Stimulated activated memory B cell treated with anti-CD40 and anti-IgM and Interleukin-4, amounts not matched to agents 10 μg/mL and 1 μg/mL and 100 μg/mL, for 72 hours (primary cell): ENCODE data around the gene QPCTL.
"Not testable (repeated sequence)": the region's sequence is repeated elsewhere in the genome, so short reads cannot be mapped to it uniquely, and the experiment has no call there.

Experiments
- ATAC-seq: fragments of 150-1000 bp; cut with Tn5 transposase; 2 replicates; pipeline ENCODE4 v1.10.0; 2021
- H3K27ac Mint-ChIP-seq: one replicate; pipeline ENCODE4 v1.8.0; 2022; ENCODE audit warnings: mild to moderate bottlenecking, mixed read lengths
- H3K27me3 Mint-ChIP-seq: one replicate; pipeline ENCODE4 v1.8.0; 2022; ENCODE audit warnings: mixed read lengths
- H3K36me3 Mint-ChIP-seq: one replicate; pipeline ENCODE4 v1.8.0; 2022; ENCODE audit warnings: mixed read lengths
- H3K4me1 Mint-ChIP-seq: one replicate; pipeline ENCODE4 v1.8.0; 2022; ENCODE audit warnings: mixed read lengths
- H3K4me3 Mint-ChIP-seq: one replicate; pipeline ENCODE4 v1.8.0; 2022; ENCODE audit warnings: mild to moderate bottlenecking, moderate library complexity, mixed read lengths
- H3K9me3 Mint-ChIP-seq: one replicate; pipeline ENCODE4 v1.8.0; 2022; ENCODE audit warnings: mixed read lengths

QPCTL gene

GRCh38 chr19:45693106-45693788 lies 781 bp downstream of the QPCTL start:
- ATAC-seq = no peak
- Mint-ChIP-seq H3K27me3 (no peaks in the 10 kb centered on the region), H3K9me3 (no peaks in the 10 kb centered on the region), H3K36me3 (peaks cover 32% of the 10 kb centered on the region), H3K27ac (peak overlapping the region; percentile 87), H3K4me1 (peaks cover 23% of the 10 kb centered on the region), H3K4me3 (peak overlapping the region; percentile 87)

- H3K27ac Mint-ChIP-seq = no peak overlapping the region
- no peak overlapping the region for H3K4me3 Mint-ChIP-seq
- no peaks in the 10 kb centered on the region for H3K27me3 Mint-ChIP-seq
- peaks cover 30% of the 10 kb centered on the region for H3K36me3 Mint-ChIP-seq
- ATAC-seq = no peak
- peaks cover 31% of the 10 kb centered on the region for H3K4me1 Mint-ChIP-seq
- H3K9me3 Mint-ChIP-seq = no peaks in the 10 kb centered on the region
Measured at GRCh38 chr19:45701676-45702075, 9.2 kb downstream of the QPCTL start.

- Mint-ChIP-seq H3K4me3 (no peak overlapping the region), H3K4me1 (peaks cover 35% of the 10 kb centered on the region), H3K27me3 (no peaks in the 10 kb centered on the region), H3K9me3 (no peaks in the 10 kb centered on the region), H3K27ac (peak overlapping the region; percentile 75), H3K36me3 (peaks cover 36% of the 10 kb centered on the region)
- ATAC-seq = no peak
Measured at GRCh38 chr19:45705115-45705514, 12.6 kb downstream of the QPCTL start.

- Mint-ChIP-seq H3K27me3 (no peaks in the 10 kb centered on the region), H3K27ac (peak overlapping the region; percentile 88), H3K4me3 (no peak overlapping the region), H3K4me1 (peaks cover 42% of the 10 kb centered on the region), H3K36me3 (peaks cover 44% of the 10 kb centered on the region), H3K9me3 (no peaks in the 10 kb centered on the region)
- ATAC-seq = no peak
Measured at GRCh38 chr19:45705710-45706415, 13.4 kb downstream of the QPCTL start.

GRCh38 chr19:45710356-45711130 lies 18.1 kb downstream of the QPCTL start:
- no peak for ATAC-seq
- Mint-ChIP-seq H3K27me3 (no peaks in the 10 kb centered on the region), H3K36me3 (peaks cover 33% of the 10 kb centered on the region), H3K4me1 (peaks cover 37% of the 10 kb centered on the region), H3K9me3 (no peaks in the 10 kb centered on the region), H3K27ac (peak overlapping the region; percentile 69), H3K4me3 (no peak overlapping the region)

- Mint-ChIP-seq H3K27ac (no peak overlapping the region), H3K36me3 (peaks cover 33% of the 10 kb centered on the region), H3K9me3 (no peaks in the 10 kb centered on the region), H3K4me1 (peaks cover 40% of the 10 kb centered on the region), H3K27me3 (no peaks in the 10 kb centered on the region), H3K4me3 (no peak overlapping the region)
- ATAC-seq = no peak
Measured at GRCh38 chr19:45711851-45712698, 19.6 kb downstream of the QPCTL start.

- Mint-ChIP-seq H3K4me1 (peaks cover 34% of the 10 kb centered on the region), H3K27me3 (no peaks in the 10 kb centered on the region), H3K9me3 (no peaks in the 10 kb centered on the region), H3K27ac (no peak overlapping the region), H3K4me3 (no peak overlapping the region), H3K36me3 (peaks cover 33% of the 10 kb centered on the region)
- ATAC-seq = no peak
Measured at GRCh38 chr19:45712699-45713067, 20.2 kb downstream of the QPCTL start.

GRCh38 chr19:45713141-45713540 lies 20.7 kb downstream of the QPCTL start:
- ATAC-seq = no peak
- H3K27ac Mint-ChIP-seq = no peak overlapping the region
- H3K4me3 Mint-ChIP-seq = no peak overlapping the region
- no peaks in the 10 kb centered on the region for H3K9me3 Mint-ChIP-seq
- H3K4me1 Mint-ChIP-seq = peaks cover 36% of the 10 kb centered on the region
- peaks cover 33% of the 10 kb centered on the region for H3K36me3 Mint-ChIP-seq
- H3K27me3 Mint-ChIP-seq = no peaks in the 10 kb centered on the region

- H3K27me3 Mint-ChIP-seq = no peaks in the 10 kb centered on the region
- peaks cover 43% of the 10 kb centered on the region for H3K4me1 Mint-ChIP-seq
- no peak overlapping the region for H3K4me3 Mint-ChIP-seq
- ATAC-seq = no peak
- no peak overlapping the region for H3K27ac Mint-ChIP-seq
- peaks cover 37% of the 10 kb centered on the region for H3K36me3 Mint-ChIP-seq
- no peaks in the 10 kb centered on the region for H3K9me3 Mint-ChIP-seq
Measured at GRCh38 chr19:45715139-45715538, 22.7 kb downstream of the QPCTL start.

- Mint-ChIP-seq H3K9me3 (no peaks in the 10 kb centered on the region), H3K4me1 (peaks cover 32% of the 10 kb centered on the region), H3K27ac (peak overlapping the region; percentile 78), H3K27me3 (no peaks in the 10 kb centered on the region), H3K4me3 (peak overlapping the region; percentile 94), H3K36me3 (peaks cover 33% of the 10 kb centered on the region)
- ATAC-seq = no peak
Measured at GRCh38 chr19:45716359-45717130, 24.1 kb downstream of the QPCTL start.

- peaks cover 38% of the 10 kb centered on the region for H3K4me1 Mint-ChIP-seq
- H3K4me3 Mint-ChIP-seq = peak overlapping the region; percentile 94
- H3K27me3 Mint-ChIP-seq = no peaks in the 10 kb centered on the region
- ATAC-seq = peak; percentile 99
- H3K36me3 Mint-ChIP-seq = peaks cover 34% of the 10 kb centered on the region
- H3K9me3 Mint-ChIP-seq = no peaks in the 10 kb centered on the region
- H3K27ac Mint-ChIP-seq = peak overlapping the region; percentile 78
Measured at GRCh38 chr19:45717131-45717982, 24.9 kb downstream of the QPCTL start.

- peaks cover 38% of the 10 kb centered on the region for H3K4me1 Mint-ChIP-seq
- H3K9me3 Mint-ChIP-seq = no peaks in the 10 kb centered on the region
- H3K27ac Mint-ChIP-seq = peak overlapping the region; percentile 78
- ATAC-seq = no peak
- H3K36me3 Mint-ChIP-seq = peaks cover 34% of the 10 kb centered on the region
- H3K4me3 Mint-ChIP-seq = peak overlapping the region; percentile 94
- H3K27me3 Mint-ChIP-seq = no peaks in the 10 kb centered on the region
Measured at GRCh38 chr19:45717983-45718650, 25.7 kb downstream of the QPCTL start.

GRCh38 chr19:45720065-45720464 lies 27.6 kb downstream of the QPCTL start:
- ATAC-seq, H3K27me3 Mint-ChIP-seq, H3K4me3 Mint-ChIP-seq, H3K9me3 Mint-ChIP-seq, H3K27ac Mint-ChIP-seq: not testable (repeated sequence)
- H3K4me1 Mint-ChIP-seq = peaks cover 36% of the 10 kb centered on the region
- peaks cover 43% of the 10 kb centered on the region for H3K36me3 Mint-ChIP-seq
